Measurements from ENCODE around the gene QSOX2.

QSOX2 gene
- 34.3 to 83.6 (median 58.7) reads per million in 3 experiments for total RNA-seq

GRCh38 chr9:136245219-136246150 lies at the start of gene QSOX2:
QSOX2 (minus strand) TSS chr9:136245812; CDS start chr9:136245803, 9 bp downstream.
- peak; percentile 80 for DNase-seq

GRCh38 chr9:136295055-136295454 lies 49.4 kb upstream of the QSOX2 start:
- no peak for DNase-seq

- no peak for DNase-seq
Observed at GRCh38 chr9:136294437-136294836, 48.8 kb upstream of the QSOX2 start.

- DNase-seq = no peak
Observed at GRCh38 chr9:136293476-136294077, 48.0 kb upstream of the QSOX2 start.

GRCh38 chr9:136292591-136293448 lies 47.2 kb upstream of the QSOX2 start:
- DNase-seq = no peak

- no peak for DNase-seq
Observed at GRCh38 chr9:136292026-136292538, 46.5 kb upstream of the QSOX2 start.

- DNase-seq = no peak
Observed at GRCh38 chr9:136291306-136292025, 45.9 kb upstream of the QSOX2 start.

- DNase-seq = no peak
Observed at GRCh38 chr9:136290508-136291000, 44.9 kb upstream of the QSOX2 start.

GRCh38 chr9:136289651-136290507 lies 44.3 kb upstream of the QSOX2 start:
- DNase-seq = no peak

- DNase-seq = no peak
Observed at GRCh38 chr9:136287960-136288753, 42.5 kb upstream of the QSOX2 start.

GRCh38 chr9:136286987-136287379 lies 41.4 kb upstream of the QSOX2 start:
- DNase-seq = no peak

GRCh38 chr9:136286359-136286986 lies 40.9 kb upstream of the QSOX2 start:
- DNase-seq = no peak

- no peak for DNase-seq
Observed at GRCh38 chr9:136285501-136286358, 40.1 kb upstream of the QSOX2 start.

GRCh38 chr9:136284951-136285350 lies 39.3 kb upstream of the QSOX2 start:
- no peak for DNase-seq

GRCh38 chr9:136284311-136284710 lies 38.7 kb upstream of the QSOX2 start:
- no peak for DNase-seq

GRCh38 chr9:136283291-136284235 lies 38.0 kb upstream of the QSOX2 start:
- peak; percentile 52 for DNase-seq

- no peak for DNase-seq
Observed at GRCh38 chr9:136282272-136282861, 36.8 kb upstream of the QSOX2 start.

All from central memory CD4-positive, alpha-beta T cell (primary cell).